IMR-90 (cell line): ENCODE measurements around the gene POLD4. TPM values are rescaled to one million over a fixed set of nuclear protein-coding genes. Genes with fewer than 3 reads are reported as not detected.

Source experiments
- ATAC-seq: fragments of 200-7000 bp; cut with Tn5 transposase; 2 replicates; pipeline ENCODE4 v1.9.1; 2020; ENCODE audit warnings: low read depth, mild to moderate bottlenecking, moderate library complexity
- BruUV-seq: library from RNA; stranded (reverse); fragments of 400-500 nt; replicated peaks from 2 replicates; lab custom pipeline; 2021; lab: Mats Ljungman, UMichigan
- CTCF ChIA-PET: fragments of 300-600 bp; formaldehyde crosslinking; extraction: SDS; loops from one replicate; lab custom pipeline; 2021; ENCODE audit warnings: antibody characterized with exemption; lab: Yijun Ruan, JAX
- POLR2A ChIA-PET: fragments of 300-600 bp; sonication (Branson Sonifier 250); formaldehyde crosslinking; loops from one replicate; lab custom pipeline; 2022; ENCODE audit warnings: antibody characterized with exemption; ENCODE audit not compliant: unreplicated experiment; lab: Charles Lee
- DNase-seq: peaks from one replicate; pipeline ENCODE4 v3.0.0; 2013
- H2AFZ ChIP-seq: replicated peaks from 2 replicates; pipeline ENCODE3; 2013; ENCODE audit warnings: low read length, mild to moderate bottlenecking; ENCODE audit not compliant: poor library complexity
- H2AK5ac ChIP-seq: 2 replicates; pipeline ENCODE4 v1.6.1; 2013; ENCODE audit warnings: low read depth, low read length, inconsistent platforms
- H2AK9ac ChIP-seq: replicated peaks from 2 replicates; pipeline ENCODE3; 2013; ENCODE audit warnings: mild to moderate bottlenecking, low read depth, low read length, moderate library complexity; ENCODE audit not compliant: poor library complexity
- H2BK120ac ChIP-seq: 2 replicates; pipeline ENCODE4 v1.6.1; 2013; ENCODE audit warnings: low read depth, low read length, inconsistent platforms
- H2BK15ac ChIP-seq: 3 replicates; pipeline ENCODE4 v1.6.1; 2013; ENCODE audit warnings: low read depth, low read length, inconsistent platforms
- H2BK20ac ChIP-seq: 2 replicates; pipeline ENCODE4 v1.6.1; 2013; ENCODE audit warnings: low read depth, mild to moderate bottlenecking, inconsistent platforms, low read length, moderate library complexity
- H2BK5ac ChIP-seq: 2 replicates; pipeline ENCODE4 v1.6.1; 2013; ENCODE audit warnings: mild to moderate bottlenecking, low read depth, low read length, inconsistent platforms; ENCODE audit not compliant: poor library complexity, severe bottlenecking
- H3K14ac ChIP-seq: replicated peaks from 2 replicates; pipeline ENCODE4 v1.6.1; 2013; ENCODE audit warnings: low read depth, low read length, inconsistent platforms
- H3K18ac ChIP-seq: 2 replicates; pipeline ENCODE4 v1.6.1; 2013; ENCODE audit warnings: low read depth, low read length, control low read depth
- H3K23ac ChIP-seq: 2 replicates; pipeline ENCODE4 v1.6.1; 2013; ENCODE audit warnings: low read depth, low read length, inconsistent platforms
- H3K27ac ChIP-seq: 2 replicates; pipeline ENCODE4 v1.5.1; 2013; ENCODE audit warnings: mild to moderate bottlenecking, control low read depth, low read length; ENCODE audit not compliant: insufficient read depth
- H3K27me3 ChIP-seq: 2 replicates; pipeline ENCODE4 v1.6.1; 2013; ENCODE audit warnings: low read length; ENCODE audit not compliant: control insufficient read depth, insufficient read depth
- H3K36me3 ChIP-seq: 2 replicates; pipeline ENCODE4 v1.6.1; 2013; ENCODE audit warnings: low read length, mixed read lengths; ENCODE audit not compliant: control insufficient read depth, insufficient read depth
- H3K4ac ChIP-seq: 2 replicates; pipeline ENCODE4 v1.6.1; 2013; ENCODE audit warnings: low read depth, low read length, inconsistent platforms
- H3K4me1 ChIP-seq: 2 replicates; pipeline ENCODE4 v1.6.1; 2013; ENCODE audit warnings: low read length, mixed read lengths; ENCODE audit not compliant: control insufficient read depth, insufficient read depth
- H3K4me2 ChIP-seq: 2 replicates; pipeline ENCODE4 v1.6.1; 2013; ENCODE audit warnings: low read depth, mild to moderate bottlenecking, control low read depth, low read length, moderate library complexity
- H3K4me3 ChIP-seq: 2 replicates; pipeline ENCODE4 v1.5.1; 2013; ENCODE audit warnings: low read depth, mild to moderate bottlenecking, control low read depth, low read length, moderate library complexity; ENCODE audit not compliant: insufficient read depth
- H3K56ac ChIP-seq: 2 replicates; pipeline ENCODE4 v1.6.1; 2013; ENCODE audit warnings: low read length, inconsistent platforms; ENCODE audit not compliant: insufficient read depth; ENCODE audit errors: extremely low read depth
- H3K79me1 ChIP-seq, 2 experiments: 2 replicates each; pipeline ENCODE4 v1.6.1; 2013; ENCODE audit warnings: low read length in 2 of 2, inconsistent platforms in 1 of 2, low read depth in 1 of 2
- H3K9ac ChIP-seq: 2 replicates; pipeline ENCODE4 v1.6.1; 2013; ENCODE audit warnings: low read depth, low read length, control low read depth
- H3K9me1 ChIP-seq: 2 replicates; pipeline ENCODE4 v1.6.1; 2013; ENCODE audit warnings: low read length, inconsistent platforms; ENCODE audit not compliant: insufficient read depth
- H3K9me3 ChIP-seq: 2 replicates; pipeline ENCODE4 v1.6.1; 2013; ENCODE audit warnings: low read length; ENCODE audit not compliant: control insufficient read depth, insufficient read depth
- H4K20me1 ChIP-seq: 2 replicates; pipeline ENCODE4 v1.6.1; 2013; ENCODE audit warnings: low read length, inconsistent platforms; ENCODE audit not compliant: insufficient read depth
- H4K5ac ChIP-seq: 2 replicates; pipeline ENCODE4 v1.6.1; 2013; ENCODE audit warnings: mild to moderate bottlenecking, low read depth, low read length, control low read depth
- H4K8ac ChIP-seq, 2 experiments: 2 replicates each; pipeline ENCODE4 v1.6.1; 2013; ENCODE audit warnings: low read depth in 2 of 2, low read length in 2 of 2, control low read depth in 1 of 2, inconsistent platforms in 1 of 2
- H4K91ac ChIP-seq: 2 replicates; pipeline ENCODE4 v1.6.1; 2013; ENCODE audit warnings: low read depth, low read length, inconsistent platforms; ENCODE audit not compliant: insufficient read depth
- CTCF ChIP-seq: conservative IDR thresholded peaks from 2 replicates; pipeline ENCODE4 v1.5.1; 2012; ENCODE audit warnings: mild to moderate bottlenecking, low read depth, low read length, improper control_type of control experiment
- ELK1 ChIP-seq: fragments of 150-350 bp; IDR thresholded peaks from 2 replicates; pipeline ENCODE4 v1.6.1; 2016; ENCODE audit warnings: low read depth, mild to moderate bottlenecking, low read length, moderate library complexity, borderline replicate concordance
- MAZ ChIP-seq: IDR thresholded peaks from 2 replicates; pipeline ENCODE4 v1.6.1; 2012; ENCODE audit warnings: low read depth, mild to moderate bottlenecking, low read length, improper control_type of control experiment, moderate library complexity, borderline replicate concordance
- NFE2L2 ChIP-seq: fragments of 150-350 bp; IDR thresholded peaks from 2 replicates; pipeline ENCODE4 v1.6.1; 2016; ENCODE audit warnings: low read depth, mild to moderate bottlenecking, low read length
- POLR2A ChIP-seq: IDR thresholded peaks from 2 replicates; pipeline ENCODE4 v1.6.1; 2012; ENCODE audit warnings: mild to moderate bottlenecking, low read depth, low read length
- RAD21 ChIP-seq: IDR thresholded peaks from 2 replicates; pipeline ENCODE4 v1.6.1; 2012; ENCODE audit warnings: low read length, improper control_type of control experiment
- RCOR1 ChIP-seq: IDR thresholded peaks from 2 replicates; pipeline ENCODE4 v1.6.1; 2012; ENCODE audit warnings: mild to moderate bottlenecking, low read length, improper control_type of control experiment; ENCODE audit not compliant: insufficient replicate concordance
- SMC3 ChIP-seq: fragments of 150-350 bp; IDR thresholded peaks from 2 replicates; pipeline ENCODE4 v1.6.1; 2016; ENCODE audit warnings: low read depth, mild to moderate bottlenecking, antibody characterized with exemption, low read length, moderate library complexity
- WGBS, 2 experiments: methylation state at CpG; one replicate each; pipeline versions ENCODE4 v1.1.5 to v1.1.7; 2013; ENCODE audit warnings: missing lambda C conversion rate in 2 of 2; ENCODE audit not compliant: insufficient read length in 1 of 2; ENCODE audit errors: extremely low coverage in 2 of 2; 5-methylcytosine and 5-hydroxymethylcytosine counted together
- dilution Hi-C: fragments of 300-500 bp; cut with HindIII; formaldehyde crosslinking; loops from one replicate; pipeline ENCODE4 v1.14.3; 2018; ENCODE audit warnings: low sequenced_read_pairs; ENCODE audit not compliant: unreplicated experiment
- in situ Hi-C: fragments of 300-500 bp; cut with MboI; formaldehyde crosslinking; loops from 3 replicates; pipeline ENCODE4 v1.14.3; 2019; ENCODE audit warnings: low sequenced_read_pairs, inconsistent platforms, mixed read lengths
- intact Hi-C: fragments of 100-400 bp; cut with micrococcal nuclease; formaldehyde crosslinking; loops from 2 replicates; pipeline ENCODE4 v1.10.0; 2022
- polyA plus RNA-seq, 3 experiments: library from polyadenylated mRNA; depleted of rRNA; stranded (reverse); fragments of >200 nt; gene quantifications; 2 replicates each; pipeline ENCODE4 v1.2.3, GENCODE V29; 2012; ENCODE audit warnings: low replicate concordance in 1 of 3
- total RNA-seq: library from RNA; depleted of rRNA; stranded (reverse); fragments of >200 nt; gene quantifications from 2 replicates; pipeline ENCODE4 v1.2.3, GENCODE V29; 2012

POLD4 gene
- total and polyA plus RNA-seq, 2 of the 4 experiments (the other 2 are of a cell fraction): 46.4 to 133 TPM

GRCh38 chr11:67317205-67317887, 36.0 kb downstream of the POLD4 start:
- Histone ChIP-seq H3K23ac (peak overlapping the region; percentile 80), H3K79me1 (no peaks in the 10 kb centered on the region; a peak in 1 of 4 replicates), H3K18ac (no peak overlapping the region; the same call in 1 of the 2 replicates), H4K8ac (peak overlapping the region; percentile 22 to 90; a peak in 2 of 4 replicates), H4K20me1 (peaks cover 2% of the 10 kb centered on the region; the same call in 1 of the 2 replicates), H4K5ac (peak overlapping the region; percentile 51), H2BK5ac (peak overlapping the region; percentile 47), H3K27ac (peak overlapping the region; percentile 42), H3K4me3 (peak overlapping the region; percentile 67), H3K14ac (peak overlapping the region; percentile 85), H3K9me1 (peaks cover 3% of the 10 kb centered on the region; the same call in 1 of the 2 replicates), H2BK20ac (peak overlapping the region; percentile 26; the same call in 1 of the 2 replicates), H3K36me3 (no peaks in the 10 kb centered on the region), H2BK120ac (peak overlapping the region; percentile 54; the same call in 1 of the 2 replicates), H2AFZ (peak overlapping the region; percentile 98), H3K4me2 (peak overlapping the region; percentile 74), H3K4me1 (0 out of 2 replicates have a peak, but pooled peaks cover 2% of the 10 kb centered on the region), H2AK5ac (no peak overlapping the region), H4K91ac (peak overlapping the region; percentile 90), H3K4ac (peak overlapping the region; percentile 78), H3K56ac (peak overlapping the region; percentile 76; the same call in 1 of the 2 replicates), H3K9me3 (no peaks in the 10 kb centered on the region), H2BK15ac (peak overlapping the region; percentile 70; the same call in 1 of the 3 replicates), H2AK9ac (peak overlapping the region; percentile 87), H3K9ac (peak overlapping the region; percentile 43), H3K27me3 (no peaks in the 10 kb centered on the region)
- POLR2A ChIA-PET: interaction anchor here (1.4 kb wide), 1 partner anchor 56 kb away, joined by 7 read pairs; no protein-coding TSS in a partner anchor
- CTCF ChIA-PET: interaction anchor here (0.6 to 1.6 kb wide), 15 partner anchors 8 to 372 kb away, joined by 3 to 13 read pairs (median 5); partner anchors contain the start of genes GRK2 and SSH3
- in situ Hi-C loops (loop anchor here (5.0 to 10.0 kb wide), 2 partner anchors 55 to 233 kb away; no protein-coding TSS in a partner anchor), dilution Hi-C loops (no loop called here), intact Hi-C loops (loop anchor here (1.0 kb wide), 3 partner anchors 51 to 236 kb away; partner anchors contain the start of gene GRK2)
- peak; percentile 89 for ATAC-seq
- TF ChIP-seq ELK1 (no peak), POLR2A (peak; percentile 62; the same call in 1 of the 2 replicates), SMC3 (peak; percentile 91), MAZ (peak; percentile 69; the same call in 1 of the 2 replicates), RAD21 (peak; percentile 96), NFE2L2 (no peak), CTCF (peak; percentile 99), RCOR1 (no peak)
- no TSS peak for BruUV-seq
- 0% methylated on average over 32 of the region's 55 CpGs; no CpG with 5 or more reads in 1 of the 2 experiments for WGBS, 2 experiments
- DNase-seq: peak; percentile 89
